H1 (cell line): ENCODE data around the gene CELF2. TPM values are rescaled to one million over a fixed set of nuclear protein-coding genes. Genes with fewer than 3 reads are reported as not detected.

Experiments
- CTCF ChIA-PET: fragments of 300-600 bp; sonication (Branson Sonifier 250); formaldehyde crosslinking; loops from one replicate; lab custom pipeline; 2021; ENCODE audit not compliant: partially characterized antibody; lab: Charles Lee
- POLR2A ChIA-PET: fragments of 300-600 bp; sonication (Branson Sonifier 250); formaldehyde crosslinking; loops from one replicate; lab custom pipeline; 2021; ENCODE audit warnings: inconsistent platforms; ENCODE audit not compliant: partially characterized antibody; lab: Charles Lee
- DNase-seq, 2 experiments: peaks; one replicate each; pipeline versions ENCODE4 v3.0.0 to v3.0.0-alpha.2; 2010 to 2022; ENCODE audit warnings: low spot score in 2 of 2, low read depth in 1 of 2, mixed read lengths in 1 of 2
- FAIRE-seq: peaks from 2 replicates; lab custom pipeline; 2011; peaks lifted over from hg19 to GRCh38; lab: Jason Lieb, UNC
- H2AFZ ChIP-seq: 2 replicates; pipeline ENCODE4 v1.8.1; 2012; ENCODE audit warnings: low read length, inconsistent platforms
- H2AK5ac ChIP-seq: 2 replicates; pipeline ENCODE4 v1.6.1; 2013; ENCODE audit warnings: low read depth, low read length
- H2BK120ac ChIP-seq: replicated peaks from 2 replicates; pipeline ENCODE3; 2013; ENCODE audit warnings: low read depth, low read length, inconsistent platforms
- H2BK12ac ChIP-seq: 2 replicates; pipeline ENCODE4 v1.6.1; 2013; ENCODE audit warnings: low read depth, low read length
- H2BK15ac ChIP-seq: 2 replicates; pipeline ENCODE4 v1.6.1; 2013; ENCODE audit warnings: low read length
- H2BK20ac ChIP-seq: 2 replicates; pipeline ENCODE4 v1.6.1; 2013; ENCODE audit warnings: low read length
- H2BK5ac ChIP-seq: 2 replicates; pipeline ENCODE4 v1.6.1; 2013; ENCODE audit warnings: low read depth, low read length
- H3K14ac ChIP-seq: 2 replicates; pipeline ENCODE4 v1.6.1; 2013; ENCODE audit warnings: inconsistent platforms; ENCODE audit not compliant: insufficient read length
- H3K18ac ChIP-seq: 2 replicates; pipeline ENCODE4 v1.6.1; 2013; ENCODE audit warnings: low read length; ENCODE audit errors: extremely low read depth
- H3K23ac ChIP-seq: 2 replicates; pipeline ENCODE4 v1.6.1; 2013; ENCODE audit warnings: inconsistent platforms; ENCODE audit not compliant: insufficient read length
- H3K23me2 ChIP-seq: 2 replicates; pipeline ENCODE4 v1.6.1; 2013; ENCODE audit warnings: low read depth, low read length
- H3K27ac ChIP-seq: 2 replicates; pipeline ENCODE4 v1.6.1; 2011; ENCODE audit warnings: low read depth, low read length, inconsistent platforms
- H3K27me3 ChIP-seq, 4 experiments: replicated peaks in 1 of 4; 1 replicate in 1 of 4; 2 replicates in 3 of 4; pipeline versions ENCODE4 v1.6.1 to v1.8.1; 2011 to 2013; ENCODE audit warnings: low read length in 3 of 4, mild to moderate bottlenecking in 3 of 4, inconsistent platforms in 2 of 4, mixed read lengths in 2 of 4, moderate library complexity in 1 of 4; ENCODE audit not compliant: control insufficient read depth in 3 of 4, insufficient read depth in 3 of 4; ENCODE audit errors: extremely low read depth in 1 of 4
- H3K36me3 ChIP-seq, 4 experiments: 2 replicates each; pipeline versions ENCODE4 v1.6.1 to v1.8.1; 2011 to 2013; ENCODE audit warnings: mild to moderate bottlenecking in 4 of 4, low read length in 3 of 4, moderate library complexity in 2 of 4, control low read depth in 1 of 4, inconsistent platforms in 1 of 4; ENCODE audit not compliant: insufficient read depth in 4 of 4, control insufficient read depth in 2 of 4
- H3K4ac ChIP-seq: replicated peaks from 2 replicates; pipeline ENCODE3; 2013; ENCODE audit warnings: low read length, low read depth, mixed read lengths, inconsistent platforms; ENCODE audit not compliant: insufficient read length
- H3K4me1 ChIP-seq, 4 experiments: replicated peaks in 1 of 4; 1 replicate in 1 of 4; 2 replicates in 3 of 4; pipeline versions ENCODE4 v1.6.1 to v1.8.1; 2011 to 2013; ENCODE audit warnings: low read length in 3 of 4, inconsistent platforms in 2 of 4, mixed read lengths in 1 of 4; ENCODE audit not compliant: insufficient read depth in 4 of 4, control insufficient read depth in 3 of 4
- H3K4me2 ChIP-seq, 2 experiments: 2 replicates each; pipeline versions ENCODE4 v1.6.1 to v1.8.1; 2011 to 2013; ENCODE audit warnings: low read depth in 2 of 2, low read length in 2 of 2, control low read depth in 1 of 2, inconsistent platforms in 1 of 2, mild to moderate bottlenecking in 1 of 2; ENCODE audit not compliant: insufficient read depth in 1 of 2
- H3K4me3 ChIP-seq, 4 experiments: fragments of 200-600, 300-600 bp in 1 of 4; sonication (generic), shearing (Covaris generic), sonication (Bioruptor Twin) in 1 of 4; 2 replicates each; pipeline versions ENCODE4 v1.5.1 to v1.8.1; 2011 to 2016; ENCODE audit warnings: low read length in 4 of 4, low read depth in 3 of 4, control low read depth in 2 of 4, inconsistent platforms in 2 of 4, mild to moderate bottlenecking in 2 of 4, mixed read lengths in 1 of 4, moderate library complexity in 1 of 4; ENCODE audit not compliant: insufficient read depth in 2 of 4; ENCODE audit errors: extremely low read depth in 1 of 4
- H3K56ac ChIP-seq: replicated peaks from 2 replicates; pipeline ENCODE3; 2013; ENCODE audit warnings: low read depth, mild to moderate bottlenecking, mixed read lengths, low read length, inconsistent platforms; ENCODE audit not compliant: insufficient read length
- H3K79me1 ChIP-seq: 2 replicates; pipeline ENCODE4 v1.6.1; 2013; ENCODE audit warnings: low read depth, low read length, control low read depth
- H3K79me2 ChIP-seq, 2 experiments: 2 replicates each; pipeline versions ENCODE4 v1.6.1 to v1.8.1; 2012 to 2013; ENCODE audit warnings: low read length in 2 of 2, mild to moderate bottlenecking in 2 of 2, inconsistent platforms in 1 of 2; ENCODE audit not compliant: insufficient read depth in 2 of 2, control insufficient read depth in 1 of 2
- H3K9ac ChIP-seq, 4 experiments: replicated peaks in 1 of 4; 1 replicate in 1 of 4; 2 replicates in 3 of 4; pipeline versions ENCODE4 v1.6.1 to v1.8.1; 2011 to 2013; ENCODE audit warnings: low read depth in 3 of 4, low read length in 3 of 4, control low read depth in 2 of 4, mild to moderate bottlenecking in 2 of 4, moderate library complexity in 2 of 4, inconsistent platforms in 1 of 4; ENCODE audit errors: extremely low read depth in 1 of 4
- H3K9me3 ChIP-seq, 2 experiments: 2 replicates each; pipeline versions ENCODE4 v1.6.1 to v1.8.1; 2012 to 2013; ENCODE audit warnings: mild to moderate bottlenecking in 2 of 2, moderate library complexity in 2 of 2, control low read depth in 1 of 2, inconsistent platforms in 1 of 2, low read depth in 1 of 2, low read length in 1 of 2, mixed read lengths in 1 of 2; ENCODE audit not compliant: insufficient read depth in 2 of 2
- H4K20me1 ChIP-seq, 2 experiments: replicated peaks in 1 of 2; 2 replicates each; pipeline versions ENCODE3 to v1.8.1; 2011 to 2013; ENCODE audit warnings: inconsistent platforms in 2 of 2, low read length in 2 of 2, mild to moderate bottlenecking in 1 of 2; ENCODE audit not compliant: insufficient read depth in 2 of 2, control insufficient read depth in 1 of 2
- H4K5ac ChIP-seq: 2 replicates; pipeline ENCODE4 v1.6.1; 2013; ENCODE audit warnings: low read length, low read depth, mixed read lengths, inconsistent platforms; ENCODE audit not compliant: insufficient read length
- H4K8ac ChIP-seq: 2 replicates; pipeline ENCODE4 v1.8.0; 2013; ENCODE audit warnings: mild to moderate bottlenecking, moderate library complexity, low read length, inconsistent platforms; ENCODE audit not compliant: insufficient read depth; ENCODE audit errors: extremely low read depth
- H4K91ac ChIP-seq: replicated peaks from 2 replicates; pipeline ENCODE3; 2013; ENCODE audit warnings: low read length, mixed read lengths, inconsistent platforms; ENCODE audit not compliant: insufficient read length
- ASH2L ChIP-seq: fragments of 200-600, 300-600 bp; sonication (generic); IDR thresholded peaks from one replicate; pipeline ENCODE4 v1.7.1; 2017; ENCODE audit warnings: low read length
- BRCA1 ChIP-seq: IDR thresholded peaks from 2 replicates; pipeline ENCODE4 v1.6.1; 2012; ENCODE audit warnings: low read depth, low read length, improper control_type of control experiment
- FOSL1 ChIP-seq: IDR thresholded peaks from 2 replicates; pipeline ENCODE4 v1.6.1; 2011; ENCODE audit warnings: mild to moderate bottlenecking, low read depth, low read length, moderate library complexity; ENCODE audit not compliant: insufficient read depth
- GABPA ChIP-seq: IDR thresholded peaks from 2 replicates; pipeline ENCODE4 v1.6.1; 2011; ENCODE audit warnings: mild to moderate bottlenecking, low read length, moderate library complexity, borderline replicate concordance; ENCODE audit not compliant: insufficient read depth
- KDM5A ChIP-seq: fragments of 200-600 bp; IDR thresholded peaks from 2 replicates; pipeline ENCODE4 v1.7.1; 2012; ENCODE audit warnings: mild to moderate bottlenecking, low read length, inconsistent platforms, mixed read lengths
- MAX ChIP-seq: IDR thresholded peaks from 2 replicates; pipeline ENCODE4 v1.6.1; 2012; ENCODE audit warnings: inconsistent platforms
- NANOG ChIP-seq: IDR thresholded peaks from 2 replicates; pipeline ENCODE4 v1.6.1; 2011; ENCODE audit warnings: low read length, low read depth, mild to moderate bottlenecking, inconsistent platforms; ENCODE audit not compliant: insufficient read depth, poor library complexity, severe bottlenecking
- NRF1 ChIP-seq: IDR thresholded peaks from 2 replicates; pipeline ENCODE4 v1.6.1; 2011; ENCODE audit warnings: mild to moderate bottlenecking, low read depth, low read length, improper control_type of control experiment
- POLR2AphosphoS5 ChIP-seq: IDR thresholded peaks from 2 replicates; pipeline ENCODE4 v1.6.1; 2011; ENCODE audit warnings: low read depth, low read length
- SP1 ChIP-seq: IDR thresholded peaks from 2 replicates; pipeline ENCODE4 v1.6.1; 2011; ENCODE audit warnings: low read depth, low read length
- SP2 ChIP-seq: IDR thresholded peaks from 2 replicates; pipeline ENCODE4 v1.6.1; 2012; ENCODE audit warnings: mild to moderate bottlenecking, low read length, inconsistent platforms
- SP4 ChIP-seq: IDR thresholded peaks from 2 replicates; pipeline ENCODE4 v1.6.1; 2012; ENCODE audit warnings: low read length, inconsistent platforms
- SUZ12 ChIP-seq: fragments of 200-600 bp; sonication (generic); IDR thresholded peaks from 2 replicates; pipeline ENCODE4 v1.6.1; 2012; ENCODE audit warnings: mild to moderate bottlenecking, inconsistent platforms, low read length, moderate library complexity, mixed read lengths
- TBP ChIP-seq: IDR thresholded peaks from 2 replicates; pipeline ENCODE4 v1.6.1; 2011; ENCODE audit warnings: low read depth, low read length, improper control_type of control experiment
- WGBS, 2 experiments: shearing (Covaris generic) in 1 of 2; methylation state at CpG; one replicate each; pipeline versions ENCODE4 v1.1.6 to v1.1.7; 2013 to 2015; ENCODE audit warnings: low lambda C conversion rate in 2 of 2, mixed read lengths in 2 of 2, inconsistent platforms in 1 of 2, low coverage in 1 of 2, missing lambda C conversion rate in 1 of 2; ENCODE audit not compliant: insufficient replicate concordance in 2 of 2, insufficient coverage in 1 of 2, insufficient read length in 1 of 2; ENCODE audit errors: extremely low coverage in 1 of 2, missing lambda C conversion rate in 1 of 2; 5-methylcytosine and 5-hydroxymethylcytosine counted together
- polyA plus RNA-seq, 7 experiments: library from polyadenylated mRNA; depleted of rRNA in 3 of 7; stranded (reverse) in 5 of 7; unstranded in 2 of 7; fragments of >200 nt in 5 of 7; fragments of 200-250 nt in 2 of 7; gene quantifications; 1 replicate in 5 of 7; 2 replicates in 1 of 7; 4 replicates in 1 of 7; pipeline versions ENCODE4 v1.2.1 to v1.2.3, GENCODE V29; 2011 to 2013; ENCODE audit warnings: missing spikeins in 2 of 7, mixed read lengths in 2 of 7
- total RNA-seq: library from RNA; stranded (reverse); fragmentation: NEBNext Ultra II Directional; extraction: Animal tissue kit (Norgen Biotek cat#: 25700); gene quantifications from 2 replicates; pipeline ENCODE4 v1.2.1, GENCODE V29; 2021
- TF ChIP-seq, protein P1 (sequence below): IDR thresholded peaks from 2 replicates; pipeline ENCODE4 v1.6.1; 2011; ENCODE audit warnings: low read depth, mild to moderate bottlenecking, low read length; ENCODE audit not compliant: insufficient read depth

The CELF2 gene
- total and polyA plus RNA-seq, 2 of the 8 experiments (the other 6 are each of a cell fraction or from before 2014, with no cell fraction given) = 18.3 to 22.7 TPM

- Histone ChIP-seq H3K27me3 (no peaks in the 10 kb centered on the region), H2BK120ac (no peak overlapping the region), H2AK5ac (no peak overlapping the region), H3K79me1 (no peaks in the 10 kb centered on the region), H4K20me1 (no peaks in the 10 kb centered on the region), H3K36me3 (0 out of 8 replicates have a peak, but pooled peaks cover 0 to 2% (median 0%) of the 10 kb centered on the region in 4 experiments), H4K5ac (no peak overlapping the region), H2BK12ac (no peak overlapping the region), H3K4me2 (no peak overlapping the region), H3K18ac (no peak overlapping the region), H3K4me3 (no peak overlapping the region), H2BK15ac (no peak overlapping the region), H3K14ac (no peak overlapping the region), H3K23ac (no peak overlapping the region), H3K23me2 (no peaks in the 10 kb centered on the region; the same call in 1 of the 2 replicates), H3K9ac (no peak overlapping the region), H3K4ac (no peak overlapping the region), H3K56ac (no peak overlapping the region), H2BK20ac (no peak overlapping the region), H3K79me2 (no peaks in the 10 kb centered on the region), H2AFZ (no peak overlapping the region), H3K4me1 (peaks cover 5 to 9% (median 6%) of the 10 kb centered on the region in 4 experiments; a peak in 5 of 7 replicates), H3K9me3 (no peaks in the 10 kb centered on the region), H4K8ac (no peak overlapping the region), H3K27ac (no peak overlapping the region), H2BK5ac (no peak overlapping the region), H4K91ac (no peak overlapping the region)
- DNase-seq = no peak
- CTCF ChIA-PET = interaction anchor here (0.8 to 1.2 kb wide), 2 partner anchors 20 to 107 kb away, joined by 3 read pairs; no protein-coding TSS in a partner anchor
- no peak for FAIRE-seq
- POLR2A ChIA-PET = no interaction called here
- WGBS, 2 experiments = 89% methylated on average over 5 of the region's 5 CpGs; no CpG with 5 or more reads in 1 of the 2 experiments
- TF ChIP-seq ASH2L = no peak
- TF ChIP-seq NANOG = no peak
- no peak for TF ChIP-seq NRF1
- TF ChIP-seq, protein P1, sequence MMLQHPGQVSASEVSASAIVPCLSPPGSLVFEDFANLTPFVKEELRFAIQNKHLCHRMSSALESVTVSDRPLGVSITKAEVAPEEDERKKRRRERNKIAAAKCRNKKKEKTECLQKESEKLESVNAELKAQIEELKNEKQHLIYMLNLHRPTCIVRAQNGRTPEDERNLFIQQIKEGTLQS = no peak
- no peak for TF ChIP-seq TBP
- TF ChIP-seq FOSL1 = no peak
- TF ChIP-seq SUZ12 = no peak
- no peak for TF ChIP-seq SP4
- no peak for TF ChIP-seq BRCA1
- TF ChIP-seq SP2 = no peak
- no peak for TF ChIP-seq KDM5A
- TF ChIP-seq POLR2AphosphoS5 = no peak
- TF ChIP-seq SP1 = no peak
- TF ChIP-seq MAX = no peak
- TF ChIP-seq GABPA = no peak
Observed at GRCh38 chr10:11250304-11250703, 232.6 kb downstream of the CELF2 start.
